HG02885 (cell line): ENCODE results near the gene LRIF1.
"Not testable (repeated sequence)": the region's sequence is repeated elsewhere in the genome, so short reads cannot be mapped to it uniquely, and the experiment has no call there.

Source experiments
- ATAC-seq: cut with Tn5 transposase; IDR thresholded peaks from one replicate; pipeline ENCODE4 v1.9.1; 2021; ENCODE audit warnings: mild to moderate bottlenecking; ENCODE audit not compliant: unreplicated experiment, poor library complexity

The LRIF1 gene

GRCh38 chr1:110951161-110951560, 12.6 kb downstream of the LRIF1 start:
- no peak for ATAC-seq

GRCh38 chr1:110948038-110948810, 15.5 kb downstream of the LRIF1 start:
- no peak for ATAC-seq

- no peak for ATAC-seq
Observed at GRCh38 chr1:110945626-110946025, 18.1 kb downstream of the LRIF1 start.

GRCh38 chr1:110944806-110945205, 18.9 kb downstream of the LRIF1 start:
- no peak for ATAC-seq

GRCh38 chr1:110936567-110936966, 27.2 kb downstream of the LRIF1 start:
- no peak for ATAC-seq

- ATAC-seq = not testable (repeated sequence)
Observed at GRCh38 chr1:110931097-110931496, 32.6 kb downstream of the LRIF1 start.

- ATAC-seq = no peak
Observed at GRCh38 chr1:110928904-110929303, 34.8 kb downstream of the LRIF1 start.

- ATAC-seq = no peak
Observed at GRCh38 chr1:110928191-110928590, 35.5 kb downstream of the LRIF1 start.

- no peak for ATAC-seq
Observed at GRCh38 chr1:110927484-110928075, 36.1 kb downstream of the LRIF1 start.

GRCh38 chr1:110921953-110922352, 41.8 kb downstream of the LRIF1 start:
- ATAC-seq = no peak

GRCh38 chr1:110918016-110918415, 45.7 kb downstream of the LRIF1 start:
- no peak for ATAC-seq

GRCh38 chr1:110916669-110917306, 46.9 kb downstream of the LRIF1 start:
- ATAC-seq = peak; percentile 54

- ATAC-seq = no peak
Observed at GRCh38 chr1:110916274-110916668, 47.5 kb downstream of the LRIF1 start.

GRCh38 chr1:110915804-110916203, 47.9 kb downstream of the LRIF1 start:
- no peak for ATAC-seq

GRCh38 chr1:110914676-110915075, 49.0 kb downstream of the LRIF1 start:
- no peak for ATAC-seq

- ATAC-seq = no peak
Observed at GRCh38 chr1:110912784-110913183, 50.9 kb downstream of the LRIF1 start.

GRCh38 chr1:110903853-110904500, 59.7 kb downstream of the LRIF1 start:
- no peak for ATAC-seq

- no peak for ATAC-seq
Observed at GRCh38 chr1:110902820-110903463, 60.8 kb downstream of the LRIF1 start.

- no peak for ATAC-seq
Observed at GRCh38 chr1:110899458-110899843, 64.3 kb downstream of the LRIF1 start.

GRCh38 chr1:110898734-110899457, 64.8 kb downstream of the LRIF1 start:
- no peak for ATAC-seq
